GM21723 (cell line): ENCODE data around the gene DPY19L3.
"Not testable (repeated sequence)": the region's sequence is repeated elsewhere in the genome, so short reads cannot be mapped to it uniquely, and the experiment has no call there.

Experiments used
- ATAC-seq: cut with Tn5 transposase; IDR thresholded peaks from one replicate; pipeline ENCODE4 v1.9.1; 2021; ENCODE audit warnings: mild to moderate bottlenecking, moderate library complexity; ENCODE audit not compliant: unreplicated experiment

Gene DPY19L3, protein sequence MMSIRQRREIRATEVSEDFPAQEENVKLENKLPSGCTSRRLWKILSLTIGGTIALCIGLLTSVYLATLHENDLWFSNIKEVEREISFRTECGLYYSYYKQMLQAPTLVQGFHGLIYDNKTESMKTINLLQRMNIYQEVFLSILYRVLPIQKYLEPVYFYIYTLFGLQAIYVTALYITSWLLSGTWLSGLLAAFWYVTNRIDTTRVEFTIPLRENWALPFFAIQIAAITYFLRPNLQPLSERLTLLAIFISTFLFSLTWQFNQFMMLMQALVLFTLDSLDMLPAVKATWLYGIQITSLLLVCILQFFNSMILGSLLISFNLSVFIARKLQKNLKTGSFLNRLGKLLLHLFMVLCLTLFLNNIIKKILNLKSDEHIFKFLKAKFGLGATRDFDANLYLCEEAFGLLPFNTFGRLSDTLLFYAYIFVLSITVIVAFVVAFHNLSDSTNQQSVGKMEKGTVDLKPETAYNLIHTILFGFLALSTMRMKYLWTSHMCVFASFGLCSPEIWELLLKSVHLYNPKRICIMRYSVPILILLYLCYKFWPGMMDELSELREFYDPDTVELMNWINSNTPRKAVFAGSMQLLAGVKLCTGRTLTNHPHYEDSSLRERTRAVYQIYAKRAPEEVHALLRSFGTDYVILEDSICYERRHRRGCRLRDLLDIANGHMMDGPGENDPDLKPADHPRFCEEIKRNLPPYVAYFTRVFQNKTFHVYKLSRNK

GRCh38 chr19:32405431-32406160, at the start of gene DPY19L3:
Gene DPY19L3, plus strand, starts transcription at chr19:32405770. Its CDS starts 2,484 bp downstream, at chr19:32408254.
- peak; percentile 97 for ATAC-seq

DNA sequence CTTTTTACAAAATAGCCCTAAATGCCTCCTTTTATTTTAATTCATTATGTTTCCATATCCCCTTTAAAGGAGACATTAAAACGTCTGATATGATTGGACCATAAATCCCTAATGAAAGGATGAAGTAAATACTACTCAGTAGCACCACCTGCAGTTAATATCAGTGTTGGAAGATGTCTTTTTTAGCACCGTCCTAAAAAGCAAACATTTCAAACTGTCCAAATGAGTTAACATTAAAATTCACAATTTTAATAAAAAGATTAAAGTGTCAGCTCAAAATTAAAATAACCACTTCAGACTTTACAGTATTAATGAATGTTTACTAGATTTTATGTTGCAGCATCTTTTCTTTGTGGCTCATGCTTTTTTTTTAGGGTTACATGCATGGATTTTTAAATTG, 47.9 kb upstream of the DPY19L3 start:
- no peak for ATAC-seq

- no peak for ATAC-seq
Measured at GRCh38 chr19:32358321-32358720, 47.2 kb upstream of the DPY19L3 start.

GRCh38 chr19:32359581-32359980, 46.0 kb upstream of the DPY19L3 start:
- no peak for ATAC-seq

GRCh38 chr19:32361574-32362317, 43.8 kb upstream of the DPY19L3 start:
- ATAC-seq, result no peak

- no peak for ATAC-seq
Measured at GRCh38 chr19:32362318-32362691, 43.3 kb upstream of the DPY19L3 start.

GRCh38 chr19:32363175-32363574, 42.4 kb upstream of the DPY19L3 start:
- no peak for ATAC-seq

DNA sequence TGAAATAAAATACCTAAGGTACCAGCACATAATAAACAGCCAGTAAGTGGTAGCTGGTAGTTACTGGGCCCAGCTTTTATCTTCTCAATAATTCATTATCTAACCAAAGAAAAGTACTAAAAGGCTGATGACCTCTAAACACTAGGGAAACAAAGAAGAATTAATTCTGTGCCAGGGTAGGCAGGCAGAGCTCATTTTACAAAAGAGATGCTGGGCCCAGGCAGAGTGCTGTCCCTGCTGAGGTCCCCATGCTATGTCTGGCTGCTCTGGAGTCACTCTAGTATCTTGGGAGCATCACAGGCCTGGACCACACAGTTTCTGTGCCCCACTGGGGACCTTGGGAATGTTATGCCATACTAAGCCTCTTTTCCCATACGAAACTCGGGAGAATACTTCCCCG, 41.9 kb upstream of the DPY19L3 start:
- no peak for ATAC-seq

DNA sequence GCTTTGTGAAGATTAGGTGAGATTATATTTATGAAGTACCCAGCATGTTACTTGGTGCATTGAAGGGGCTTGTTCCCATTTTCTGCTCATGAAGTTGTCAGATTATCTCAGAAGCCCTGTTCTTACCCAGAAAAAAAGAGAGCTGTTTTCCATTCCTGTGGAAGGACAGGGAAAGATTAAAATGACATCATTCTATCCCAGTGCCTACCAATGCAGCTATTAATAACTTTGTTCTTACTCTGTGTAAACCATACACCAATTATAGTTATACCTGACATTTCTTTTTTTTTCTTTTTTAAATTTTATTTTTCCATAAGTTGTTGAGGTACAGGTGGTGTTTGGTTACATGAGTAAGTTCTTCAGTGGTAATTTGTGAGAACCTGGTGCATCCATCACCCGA, 41.5 kb upstream of the DPY19L3 start:
- ATAC-seq, result no peak

DNA sequence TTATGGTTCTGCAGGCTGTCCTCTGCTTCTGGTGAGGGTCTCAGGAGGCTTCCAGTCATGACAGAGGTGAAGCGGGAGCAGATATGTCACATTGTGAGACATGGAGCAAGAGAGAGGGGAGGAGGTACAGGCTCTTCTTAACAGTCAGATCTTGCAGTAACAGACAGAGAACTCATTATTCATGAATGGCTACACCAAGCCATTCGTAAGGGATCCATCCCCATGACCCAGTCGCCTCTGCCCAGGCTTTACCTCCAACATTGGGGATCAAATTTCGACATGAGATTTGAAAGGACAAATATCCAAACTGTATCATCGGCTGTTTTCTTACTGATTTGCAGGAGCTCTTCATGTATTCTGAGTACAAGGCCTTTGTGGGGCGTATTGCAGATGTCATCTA, 38.5 kb upstream of the DPY19L3 start:
- ATAC-seq, result no peak

DNA sequence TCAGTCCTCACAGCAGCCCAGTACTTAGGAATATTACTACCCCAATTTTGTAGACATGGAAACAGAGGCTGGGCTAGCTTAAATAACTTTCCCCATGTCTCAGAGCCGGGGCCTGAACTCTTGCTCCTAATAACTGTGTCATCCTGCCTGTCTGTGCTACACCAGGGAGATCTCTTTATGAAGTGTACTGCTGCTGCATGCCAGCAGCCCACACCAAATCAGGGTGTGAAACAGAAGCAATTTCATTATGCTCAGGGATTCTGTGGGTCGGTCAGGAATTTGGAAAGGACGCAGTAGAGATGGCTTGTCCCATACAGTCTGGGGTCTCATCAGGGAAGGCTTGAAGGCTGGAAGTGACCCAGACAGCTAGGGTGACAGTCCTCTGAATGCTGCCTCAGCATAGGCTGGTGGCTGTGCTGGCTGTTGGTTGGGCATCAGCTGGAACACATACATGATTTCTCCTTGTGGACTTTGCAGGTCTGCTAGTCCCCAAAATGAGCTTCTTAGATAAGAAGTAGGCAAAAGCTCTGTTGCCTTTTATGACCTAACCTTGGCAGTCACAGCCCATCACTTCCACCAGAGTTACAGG, 37.5 kb upstream of the DPY19L3 start:
- no peak for ATAC-seq

DNA sequence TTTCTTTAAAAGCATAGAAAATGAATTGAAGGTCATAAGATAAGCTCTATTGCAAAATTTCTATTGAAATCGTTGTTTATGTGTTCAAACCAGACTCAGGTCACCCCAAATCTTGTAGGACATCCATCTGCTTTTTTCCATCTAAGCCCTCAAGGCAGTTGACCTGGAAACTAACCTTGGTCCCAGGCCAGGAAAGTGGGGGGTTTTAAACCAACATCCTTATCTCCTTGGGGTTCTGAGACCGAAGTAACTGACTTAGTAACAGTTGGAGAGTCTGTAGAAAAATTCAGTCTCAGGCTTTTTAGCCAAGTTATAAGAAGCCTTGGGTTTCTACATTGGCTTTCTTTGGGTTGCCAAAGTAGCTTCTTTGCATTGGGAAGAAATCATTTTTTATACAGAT, 36.8 kb upstream of the DPY19L3 start:
- no peak for ATAC-seq

DNA sequence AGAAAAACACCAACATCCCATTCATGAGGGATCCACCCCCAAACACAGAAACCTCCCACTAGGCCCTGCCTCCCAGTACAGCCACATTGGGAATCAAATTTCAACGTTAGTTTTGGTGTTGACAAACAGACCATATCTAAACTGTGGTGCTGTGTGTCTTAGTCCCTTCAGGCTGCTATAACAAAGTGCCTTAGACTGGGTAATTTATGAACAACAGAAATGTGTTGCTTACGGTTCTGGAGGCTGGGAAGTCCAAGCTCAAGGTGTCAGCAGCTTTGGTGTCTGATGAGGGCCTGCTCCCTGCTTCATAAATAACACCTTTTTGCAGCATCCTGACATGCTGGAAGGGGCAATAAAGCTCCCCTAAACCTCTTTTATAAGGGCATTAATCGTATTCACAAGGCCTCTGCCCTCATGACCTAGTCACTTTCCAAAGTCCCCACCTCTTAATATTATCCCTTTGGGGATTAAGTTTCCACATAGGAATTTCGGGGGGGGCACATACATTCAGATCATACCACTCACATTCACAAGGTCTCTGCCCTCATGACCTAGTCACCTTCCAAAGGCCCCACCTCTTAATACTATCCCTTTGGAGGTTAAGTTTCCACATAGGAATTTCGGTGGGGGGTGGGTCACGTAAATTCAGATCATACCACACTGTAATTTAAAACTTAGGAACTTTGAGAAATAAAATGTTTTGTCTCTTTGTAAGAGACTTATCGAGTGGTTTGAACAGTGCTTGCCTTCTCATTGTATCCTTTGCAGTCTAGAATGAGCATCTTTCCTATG, 32.6 kb upstream of the DPY19L3 start:
- ATAC-seq, result no peak

- ATAC-seq, result no peak
Measured at GRCh38 chr19:32373585-32374295, 31.8 kb upstream of the DPY19L3 start.

DNA sequence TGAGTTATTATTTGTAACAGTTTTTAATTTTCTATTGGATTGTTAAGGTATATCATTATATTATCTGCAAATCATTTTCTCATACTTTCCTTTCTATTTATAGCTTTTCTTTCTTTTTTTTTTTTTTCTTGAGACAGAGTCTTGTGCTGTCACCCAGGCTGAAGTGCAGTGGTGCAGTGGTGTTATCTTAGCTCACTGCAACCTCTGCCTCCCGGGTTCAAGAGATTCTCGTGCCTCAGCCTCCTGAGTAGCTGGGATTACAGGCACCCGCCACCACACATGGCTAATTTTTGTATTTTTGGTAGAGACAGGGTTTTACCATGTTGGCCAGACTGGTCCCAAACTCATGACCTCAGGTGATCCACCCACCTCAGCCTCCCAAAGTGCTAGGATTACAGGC, 31.2 kb upstream of the DPY19L3 start:
- ATAC-seq, result not testable (repeated sequence)

DNA sequence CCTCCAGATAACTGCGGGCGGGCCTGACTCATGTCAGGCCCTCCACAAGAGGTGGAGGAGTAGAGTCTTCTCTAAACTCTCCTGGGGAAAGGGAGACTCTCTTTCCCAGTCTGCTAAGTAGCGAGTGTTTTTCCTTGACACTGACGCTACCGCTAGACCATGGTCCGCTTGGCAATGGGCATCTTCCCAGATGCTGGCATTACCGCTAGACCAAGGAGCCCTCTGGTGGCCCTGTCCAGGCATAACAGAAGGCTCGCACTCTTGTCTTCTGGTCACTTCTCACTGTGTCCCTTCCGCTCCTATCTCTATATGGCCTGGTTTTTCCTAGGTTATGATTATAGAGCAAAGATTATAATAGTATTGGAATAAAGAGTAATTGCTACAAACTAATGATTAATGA, 28.5 kb upstream of the DPY19L3 start:
- ATAC-seq, result not testable (repeated sequence)

DNA sequence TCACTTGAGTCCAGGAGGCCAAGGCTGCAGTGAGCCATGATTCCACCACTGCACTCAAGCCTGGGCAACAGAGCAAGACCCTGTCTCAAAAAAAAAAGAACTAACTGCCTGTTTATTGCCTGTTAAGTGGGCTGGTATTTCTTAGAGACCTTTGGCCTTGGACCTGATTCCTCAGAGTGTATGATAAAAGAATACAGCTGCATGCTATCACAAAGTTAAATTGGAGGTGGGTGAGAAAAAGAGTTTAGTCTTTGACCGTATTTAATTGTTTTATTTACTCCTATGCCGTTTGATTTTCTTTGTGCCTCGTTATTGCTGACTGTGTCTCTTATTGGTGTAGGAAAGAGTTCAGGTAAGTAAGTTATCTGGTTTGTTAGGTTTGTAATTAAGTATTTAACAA, 25.3 kb upstream of the DPY19L3 start:
- ATAC-seq, result no peak

DNA sequence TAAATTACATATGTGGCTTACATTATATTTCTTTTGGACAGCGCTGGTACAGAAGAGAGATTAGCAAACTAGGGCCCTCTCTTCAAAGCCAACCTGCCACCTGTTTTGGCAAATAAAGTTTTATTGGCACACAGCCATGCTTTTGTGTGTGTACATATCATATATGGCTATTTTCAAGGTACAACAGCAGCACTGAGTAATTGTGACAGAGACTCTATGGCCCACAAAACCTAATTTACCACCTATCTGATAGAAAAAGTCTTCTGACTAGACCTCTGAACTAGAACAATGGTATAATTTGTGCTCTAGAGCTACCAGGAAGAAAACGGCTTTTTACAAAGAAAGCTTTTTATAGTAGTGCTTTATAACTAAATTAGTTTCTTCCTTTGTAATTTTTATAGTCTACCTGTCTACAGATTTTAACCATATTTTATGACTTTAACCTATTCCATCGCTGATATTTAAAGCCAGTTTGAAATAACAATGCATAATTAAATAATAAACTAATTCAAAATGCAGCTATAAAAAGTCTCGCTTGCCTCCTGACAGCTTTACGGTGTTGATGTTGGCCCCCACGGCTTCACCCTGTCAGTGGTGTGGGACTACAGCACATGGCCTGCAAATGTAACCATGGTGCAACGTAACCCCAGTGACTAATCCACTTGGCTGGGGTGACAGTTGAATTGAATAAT, 17.7 kb upstream of the DPY19L3 start:
- ATAC-seq, result no peak
